HepG2 (cell line): ENCODE results near the gene PNMA5. TPM values are rescaled to one million over a fixed set of nuclear protein-coding genes. Genes with fewer than 3 reads are reported as not detected.

Experiments used
- CCAR2 ChIP-seq: fragments of 200-400 bp; formaldehyde crosslinking; optimal IDR thresholded peaks from 2 replicates; pipeline ENCODE3; 2018; ENCODE audit warnings: low read depth, mild to moderate bottlenecking, low read length, moderate library complexity
- CREB3 ChIP-seq: sonication (generic); formaldehyde crosslinking; IDR thresholded peaks from 2 replicates; pipeline ENCODE4 v1.5.0; 2020; ENCODE audit warnings: missing genetic modification reagents
- FOXC1 ChIP-seq: sonication (generic); formaldehyde crosslinking; IDR thresholded peaks from 2 replicates; pipeline ENCODE4 v1.8.0; 2022; ENCODE audit warnings: mild to moderate bottlenecking, missing genetic modification reagents, borderline replicate concordance
- GLI4 ChIP-seq: sonication (generic); formaldehyde crosslinking; IDR thresholded peaks from 2 replicates; pipeline ENCODE4 v1.5.1; 2020; ENCODE audit warnings: missing genetic modification reagents, mild to moderate bottlenecking, moderate library complexity, borderline replicate concordance
- GZF1 ChIP-seq: sonication (generic); formaldehyde crosslinking; IDR thresholded peaks from 2 replicates; pipeline ENCODE4 v1.5.1; 2020; ENCODE audit warnings: mild to moderate bottlenecking, missing genetic modification reagents
- HOXA3 ChIP-seq: sonication (generic); formaldehyde crosslinking; IDR thresholded peaks from 2 replicates; pipeline ENCODE4 v1.5.0; 2020; ENCODE audit warnings: missing genetic modification reagents
- IRF2 ChIP-seq: IDR thresholded peaks from 2 replicates; pipeline ENCODE4 v1.6.1; 2018; ENCODE audit warnings: missing genetic modification reagents, missing compliant biosample characterization
- NCOA5 ChIP-seq: sonication (generic); formaldehyde crosslinking; IDR thresholded peaks from 2 replicates; pipeline ENCODE4 v1.4.0; 2020; ENCODE audit warnings: missing genetic modification reagents
- POLR2AphosphoS2 ChIP-seq: IDR thresholded peaks from 2 replicates; pipeline ENCODE4 v1.6.1; 2011; ENCODE audit warnings: low read depth, low read length, improper control_type of control experiment
- SRSF9 ChIP-seq: fragments of 200-400 bp; formaldehyde crosslinking; IDR thresholded peaks from 2 replicates; pipeline ENCODE4 v1.6.1; 2018; ENCODE audit warnings: borderline replicate concordance, mild to moderate bottlenecking, low read depth, low read length; ENCODE audit not compliant: insufficient read depth, poor library complexity, severe bottlenecking
- ZNF260 ChIP-seq: sonication (generic); formaldehyde crosslinking; IDR thresholded peaks from 2 replicates; pipeline ENCODE4 v1.4.0; 2020; ENCODE audit warnings: missing genetic modification reagents, low read depth, mild to moderate bottlenecking, borderline replicate concordance
- ZNF33A ChIP-seq: sonication (generic); formaldehyde crosslinking; IDR thresholded peaks from 2 replicates; pipeline ENCODE4 v1.5.1; 2020; ENCODE audit warnings: missing genetic modification reagents, mild to moderate bottlenecking, moderate library complexity, borderline replicate concordance
- ZNF572 ChIP-seq: sonication (generic); formaldehyde crosslinking; IDR thresholded peaks from 2 replicates; pipeline ENCODE4 v1.5.1; 2020; ENCODE audit warnings: mild to moderate bottlenecking, missing genetic modification reagents
- ZNF740 ChIP-seq: sonication (generic); formaldehyde crosslinking; IDR thresholded peaks from 2 replicates; pipeline ENCODE4 v1.4.0; 2020; ENCODE audit warnings: missing genetic modification reagents
- polyA plus RNA-seq, 8 experiments: library from polyadenylated mRNA; depleted of rRNA in 3 of 8; stranded (reverse) in 7 of 8; unstranded in 1 of 8; fragments of >200 nt; fragmentation: Illumina TruSeq in 4 of 8; extraction: Trizol in 4 of 8; gene quantifications; 2 replicates each; pipeline versions ENCODE4 v1.2.1 to v1.2.3, GENCODE V29; 2011 to 2016; ENCODE audit warnings: low read depth in 4 of 8, missing spikeins in 1 of 8, mixed read lengths in 1 of 8; ENCODE audit not compliant: insufficient read depth in 1 of 8
- total RNA-seq, 5 experiments: library from RNA; depleted of rRNA; stranded (reverse); fragments of >200 nt; fragmentation: Illumina TruSeq; extraction: Trizol; gene quantifications; 2 replicates each; pipeline ENCODE4 v1.2.3, GENCODE V29; 2016; ENCODE audit warnings: low read depth in 1 of 5
- TF ChIP-seq, protein P1 (sequence below): sonication (generic); formaldehyde crosslinking; IDR thresholded peaks from 2 replicates; pipeline ENCODE4 v1.4.0; 2020; ENCODE audit warnings: missing genetic modification reagents, borderline replicate concordance

PNMA5 gene
- total and polyA plus RNA-seq, 2 of the 13 experiments (the other 11 are each of a cell fraction or from before 2014, with no cell fraction given) = not detected

GRCh38 chrX:152950786-152951185, 43.1 kb downstream of the PNMA5 start (continued):
- TF ChIP-seq ZNF740 (CRISPR knock-in tag) = no peak
- no peak for TF ChIP-seq GLI4 (CRISPR knock-in tag)
- no peak for TF ChIP-seq CREB3 (CRISPR knock-in tag)
- no peak for TF ChIP-seq CCAR2
- TF ChIP-seq IRF2 (CRISPR knock-in tag) = no peak
- TF ChIP-seq POLR2AphosphoS2 = no peak
- TF ChIP-seq ZNF33A = no peak
- no peak for TF ChIP-seq FOXC1
- no peak for TF ChIP-seq NCOA5 (CRISPR knock-in tag)
- no peak for TF ChIP-seq SRSF9
- TF ChIP-seq, protein P1, sequence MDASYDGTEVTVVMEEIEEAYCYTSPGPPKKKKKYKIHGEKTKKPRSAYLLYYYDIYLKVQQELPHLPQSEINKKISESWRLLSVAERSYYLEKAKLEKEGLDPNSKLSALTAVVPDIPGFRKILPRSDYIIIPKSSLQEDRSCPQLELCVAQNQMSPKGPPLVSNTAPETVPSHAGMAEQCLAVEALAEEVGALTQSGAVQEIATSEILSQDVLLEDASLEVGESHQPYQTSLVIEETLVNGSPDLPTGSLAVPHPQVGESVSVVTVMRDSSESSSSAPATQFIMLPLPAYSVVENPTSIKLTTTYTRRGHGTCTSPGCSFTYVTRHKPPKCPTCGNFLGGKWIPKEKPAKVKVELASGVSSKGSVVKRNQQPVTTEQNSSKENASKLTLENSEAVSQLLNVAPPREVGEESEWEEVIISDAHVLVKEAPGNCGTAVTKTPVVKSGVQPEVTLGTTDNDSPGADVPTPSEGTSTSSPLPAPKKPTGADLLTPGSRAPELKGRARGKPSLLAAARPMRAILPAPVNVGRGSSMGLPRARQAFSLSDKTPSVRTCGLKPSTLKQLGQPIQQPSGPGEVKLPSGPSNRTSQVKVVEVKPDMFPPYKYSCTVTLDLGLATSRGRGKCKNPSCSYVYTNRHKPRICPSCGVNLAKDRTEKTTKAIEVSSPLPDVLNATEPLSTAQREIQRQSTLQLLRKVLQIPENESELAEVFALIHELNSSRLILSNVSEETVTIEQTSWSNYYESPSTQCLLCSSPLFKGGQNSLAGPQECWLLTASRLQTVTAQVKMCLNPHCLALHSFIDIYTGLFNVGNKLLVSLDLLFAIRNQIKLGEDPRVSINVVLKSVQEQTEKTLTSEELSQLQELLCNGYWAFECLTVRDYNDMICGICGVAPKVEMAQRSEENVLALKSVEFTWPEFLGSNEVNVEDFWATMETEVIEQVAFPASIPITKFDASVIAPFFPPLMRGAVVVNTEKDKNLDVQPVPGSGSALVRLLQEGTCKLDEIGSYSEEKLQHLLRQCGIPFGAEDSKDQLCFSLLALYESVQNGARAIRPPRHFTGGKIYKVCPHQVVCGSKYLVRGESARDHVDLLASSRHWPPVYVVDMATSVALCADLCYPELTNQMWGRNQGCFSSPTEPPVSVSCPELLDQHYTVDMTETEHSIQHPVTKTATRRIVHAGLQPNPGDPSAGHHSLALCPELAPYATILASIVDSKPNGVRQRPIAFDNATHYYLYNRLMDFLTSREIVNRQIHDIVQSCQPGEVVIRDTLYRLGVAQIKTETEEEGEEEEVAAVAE (CRISPR knock-in tag) = no peak
- no peak for TF ChIP-seq GZF1 (CRISPR knock-in tag)
- TF ChIP-seq ZNF572 (CRISPR knock-in tag) = no peak
- no peak for TF ChIP-seq ZNF260 (CRISPR knock-in tag)
- no peak for TF ChIP-seq HOXA3 (CRISPR knock-in tag)
- TF ChIP-seq, all 625 proteins: peak for 0
